ENCODE results near the gene OR2G3. TPM values are rescaled to one million over a fixed set of nuclear protein-coding genes. Genes with fewer than 3 reads are reported as not detected.

The OR2G3 gene
- total RNA-seq (2011; cell fraction: chromatin; rRNA removed; ENCODE audit: low replicate concordance), result not detected in 2 replicates
- total RNA-seq (2011; cell fraction: nucleolus; rRNA removed), result not detected in 2 replicates
- not detected in 2 replicates for total RNA-seq (2011; cell fraction: nucleoplasm; rRNA removed)
- total RNA-seq (2014; rRNA removed) (not detected in 2 replicates), total RNA-seq (2014; rRNA removed; fragmentation: Illumina TruSeq; extraction: Trizol) (not detected in 2 replicates), total RNA-seq (2015; rRNA removed; fragmentation: Illumina TruSeq; extraction: Trizol) (not detected in 2 replicates), total RNA-seq (2021) (not detected in 2 replicates), polyA plus RNA-seq (2011; rRNA removed) (not detected in 2 replicates), polyA plus RNA-seq (2014; fragmentation: Illumina TruSeq; extraction: Trizol) (not detected in 2 replicates), polyA plus RNA-seq (2014; fragmentation: Nextera tagmentation; extraction: Ambion mirVana) (not detected), polyA plus RNA-seq (2014; rRNA removed) (not detected in 2 replicates), polyA minus RNA-seq (2011; rRNA and poly(A)+ RNA removed) (not detected in 2 replicates), Bru-seq, nascent RNA (not detected), BruChase-seq, experiment 1, labeled RNA remaining after a 2-hour chase (not detected), BruChase-seq, experiment 2, labeled RNA remaining after a 6-hour chase (not detected)
- polyA plus RNA-seq (2011; cell fraction: cytosol; rRNA removed), result not detected in 2 replicates
- polyA plus RNA-seq (2011; cell fraction: nucleus; rRNA removed), result not detected in 2 replicates
- not detected in 2 replicates for polyA plus RNA-seq (2012)
- polyA minus RNA-seq (2011; cell fraction: cytosol; rRNA and poly(A)+ RNA removed), result not detected in 2 replicates
- not detected in 2 replicates for polyA minus RNA-seq (2011; cell fraction: nucleus; rRNA and poly(A)+ RNA removed)
- long read RNA-seq, experiment 1, result 0 reads
- long read RNA-seq, experiment 2, result 0 reads
- long read RNA-seq, experiment 3, result 0 reads

GRCh38 chr1:247605286-247605685 lies at the start of gene OR2G3:
Gene OR2G3, plus strand, starts transcription at chr1:247605586. Its CDS starts 0 bp downstream, at chr1:247605586.
- CTCF ChIA-PET (ENCODE audit: low intra/inter-chr PET ratio), result no interaction called here
- FAIRE-seq (no peak), ATAC-seq (no peak), DNase-seq (ENCODE audit: extremely low read depth in 1 of 4, low spot score in 3 of 4) (no peak)
- no peaks in the 10 kb centered on the region for H3K27me3 ChIP-seq (ENCODE audit: control insufficient read depth in 2 of 2, insufficient read depth in 2 of 2, low read length in 2 of 2)
- no peaks in the 10 kb centered on the region for H3K36me3 ChIP-seq (ENCODE audit: control insufficient read depth, insufficient read depth, low read length)
- H4K20me1 ChIP-seq (replicated peaks; ENCODE audit: control insufficient read depth, insufficient read depth, low read length), result no peaks in the 10 kb centered on the region
- H3K4me3 ChIP-seq, result no peak within 1 kb of the TSS
- H3K9ac ChIP-seq (ENCODE audit: insufficient read depth in 1 of 2, low read depth in 2 of 2, low read length in 2 of 2), result no peak within 1 kb of the TSS
- WGBS (ENCODE audit: insufficient coverage, low coverage, missing lambda C conversion rate), result 3% methylated on average over 2 of the region's 2 CpGs
- H3K9me3 ChIP-seq (replicated peaks; ENCODE audit: control insufficient read depth, insufficient read depth, low read depth, low read length), result no peaks in the 10 kb centered on the region
- no peaks in the 10 kb centered on the region for H3K4me1 ChIP-seq (replicated peaks in 1 of 2; ENCODE audit: control insufficient read depth in 2 of 2, insufficient read depth in 2 of 2, low read length in 2 of 2)
- intact Hi-C loops (cut with micrococcal nuclease) (no loop called here), in situ Hi-C loops (cut with MboI) (no loop called here)
- no peak within 1 kb of the TSS for H3K4me2 ChIP-seq (ENCODE audit: insufficient read depth, low read length)
- BruUV-seq (replicated peaks), result no TSS peak
- no peak within 1 kb of the TSS for H3K27ac ChIP-seq (ENCODE audit: extremely low read depth, low read depth, low read length)
- H3K79me2 ChIP-seq (ENCODE audit: control insufficient read depth, insufficient read depth, low read length), result no peaks in the 10 kb centered on the region
- POLR2A ChIA-PET, result no interaction called here
- no peaks in the 10 kb centered on the region for H3K9me1 ChIP-seq (ENCODE audit: control insufficient read depth, insufficient read depth, low read length)
- no peak within 1 kb of the TSS for H2AFZ ChIP-seq (ENCODE audit: low read depth, low read length)
- no peak for TF ChIP-seq SREBF1 (IDR thresholded peaks at IDR 0.05; ENCODE audit: borderline replicate concordance, low read depth, low read length)
- TF ChIP-seq NR3C1 (CRISPR knock-in tag; IDR thresholded peaks at IDR 0.05), result no peak
- TF ChIP-seq SRSF9 (IDR thresholded peaks at IDR 0.05; ENCODE audit: borderline replicate concordance, low read depth, low read length), result no peak
- TF ChIP-seq SMAD4 (CRISPR knock-in tag; conservative IDR thresholded peaks at IDR 0.05), result no peak
- TF ChIP-seq PHTF2 (CRISPR knock-in tag; IDR thresholded peaks at IDR 0.05), result no peak
- TF ChIP-seq TSHZ1 (CRISPR knock-in tag; IDR thresholded peaks at IDR 0.05), result no peak
- no peak for TF ChIP-seq FUS (optimal IDR thresholded peaks at IDR 0.05; ENCODE audit: low read depth, low read length)
- no peak for TF ChIP-seq ZNF445 (CRISPR knock-in tag; IDR thresholded peaks at IDR 0.05; ENCODE audit: low read depth)
- no peak for TF ChIP-seq THRB (CRISPR knock-in tag; conservative IDR thresholded peaks at IDR 0.05)
- no peak for TF ChIP-seq ESRRA (IDR thresholded peaks at IDR 0.05; ENCODE audit: borderline replicate concordance, low read depth)
- TF ChIP-seq PHF20 (IDR thresholded peaks at IDR 0.05; ENCODE audit: partially characterized antibody), result no peak
- TF ChIP-seq NFYB (IDR thresholded peaks at IDR 0.05; ENCODE audit: extremely low read depth, insufficient read length), result no peak
- no peak for TF ChIP-seq BRCA1 (IDR thresholded peaks at IDR 0.05)
- no peak for TF ChIP-seq BRCA1 (CRISPR knock-in tag; IDR thresholded peaks at IDR 0.05)
- no peak for TF ChIP-seq ZFP36 (IDR thresholded peaks at IDR 0.05; ENCODE audit: low read depth, low read length, partially characterized antibody)
